ENCODE data around the gene GALNT12. TPM values are rescaled to one million over a fixed set of nuclear protein-coding genes. Genes with fewer than 3 reads are reported as not detected.

GALNT12 gene
- total RNA-seq, 2 donors from 2014 or later: 9.0 to 10.2 TPM

DNA sequence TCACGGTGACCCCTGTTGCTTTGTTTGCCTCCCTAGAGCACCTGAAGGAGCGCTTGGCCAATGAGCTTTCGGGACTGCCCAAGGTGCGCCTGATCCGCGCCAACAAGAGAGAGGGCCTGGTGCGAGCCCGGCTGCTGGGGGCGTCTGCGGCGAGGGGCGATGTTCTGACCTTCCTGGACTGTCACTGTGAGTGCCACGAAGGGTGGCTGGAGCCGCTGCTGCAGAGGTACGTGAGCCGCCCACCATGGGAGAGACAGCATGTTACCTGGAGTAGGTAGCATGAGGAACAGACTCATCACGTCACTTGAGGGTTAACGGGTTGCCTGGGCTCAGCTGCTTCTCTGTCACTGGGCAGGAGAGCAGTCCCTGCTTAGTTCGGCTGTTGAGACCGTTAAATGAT is 19.2 kb downstream of the GALNT12 start:
- 95% methylated on average over 20 of the region's 20 CpGs for WGBS
- intact Hi-C loops (cut with DNase I): no loop called here
- TF ChIP-seq, protein P1, sequence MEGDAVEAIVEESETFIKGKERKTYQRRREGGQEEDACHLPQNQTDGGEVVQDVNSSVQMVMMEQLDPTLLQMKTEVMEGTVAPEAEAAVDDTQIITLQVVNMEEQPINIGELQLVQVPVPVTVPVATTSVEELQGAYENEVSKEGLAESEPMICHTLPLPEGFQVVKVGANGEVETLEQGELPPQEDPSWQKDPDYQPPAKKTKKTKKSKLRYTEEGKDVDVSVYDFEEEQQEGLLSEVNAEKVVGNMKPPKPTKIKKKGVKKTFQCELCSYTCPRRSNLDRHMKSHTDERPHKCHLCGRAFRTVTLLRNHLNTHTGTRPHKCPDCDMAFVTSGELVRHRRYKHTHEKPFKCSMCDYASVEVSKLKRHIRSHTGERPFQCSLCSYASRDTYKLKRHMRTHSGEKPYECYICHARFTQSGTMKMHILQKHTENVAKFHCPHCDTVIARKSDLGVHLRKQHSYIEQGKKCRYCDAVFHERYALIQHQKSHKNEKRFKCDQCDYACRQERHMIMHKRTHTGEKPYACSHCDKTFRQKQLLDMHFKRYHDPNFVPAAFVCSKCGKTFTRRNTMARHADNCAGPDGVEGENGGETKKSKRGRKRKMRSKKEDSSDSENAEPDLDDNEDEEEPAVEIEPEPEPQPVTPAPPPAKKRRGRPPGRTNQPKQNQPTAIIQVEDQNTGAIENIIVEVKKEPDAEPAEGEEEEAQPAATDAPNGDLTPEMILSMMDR (IDR thresholded peaks at IDR 0.05): no peak
- TF ChIP-seq POLR2AphosphoS5 (IDR thresholded peaks at IDR 0.05) (no peak), POLR2A (IDR thresholded peaks at IDR 0.05) (no peak)

DNA sequence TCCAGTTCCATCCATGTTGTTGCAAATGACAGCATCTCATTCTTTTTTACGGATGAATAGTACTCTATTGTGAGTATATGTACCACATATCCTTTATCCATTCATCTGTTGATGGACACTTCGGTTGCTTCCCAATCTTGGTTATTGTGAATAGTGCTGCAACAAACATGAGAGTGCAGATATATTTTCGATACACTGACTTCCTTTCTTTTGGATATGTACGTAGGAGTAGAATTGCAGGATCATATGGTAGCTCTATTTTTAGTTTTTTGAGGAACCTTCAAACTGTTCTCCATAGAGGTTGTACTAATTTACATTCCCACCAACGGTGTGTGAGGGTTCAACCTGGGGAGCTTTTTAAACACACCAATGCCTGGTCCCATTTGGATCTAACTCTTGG is 22.3 kb downstream of the GALNT12 start:
- H3K36me3 ChIP-seq: no peaks in the 10 kb centered on the region
- 83% methylated on average over 5 of the region's 5 CpGs for WGBS
- no peaks in the 10 kb centered on the region for H3K27me3 ChIP-seq (replicated peaks; ENCODE audit: insufficient read depth)
- H3K4me3 ChIP-seq: no peak overlapping the region
- intact Hi-C loops (cut with DNase I): no loop called here
- no peaks in the 10 kb centered on the region for H3K4me1 ChIP-seq (replicated peaks)
- H3K27ac ChIP-seq: no peak overlapping the region
- H3K9me3 ChIP-seq: no peaks in the 10 kb centered on the region
- no peak for DNase-seq (ENCODE audit: low spot score)
- TF ChIP-seq, protein P1 (IDR thresholded peaks at IDR 0.05): no peak
- no peak for TF ChIP-seq POLR2A (IDR thresholded peaks at IDR 0.05)

More for the DNA sequence above, 19.2 kb downstream of the GALNT12 start:
- H3K27ac ChIP-seq: no peak overlapping the region
- no peaks in the 10 kb centered on the region for H3K4me1 ChIP-seq (replicated peaks)
- H3K36me3 ChIP-seq: no peaks in the 10 kb centered on the region
- H3K9me3 ChIP-seq: no peaks in the 10 kb centered on the region
- DNase-seq (ENCODE audit: low spot score): no peak
- no peak overlapping the region for H3K4me3 ChIP-seq
- H3K27me3 ChIP-seq (replicated peaks; ENCODE audit: insufficient read depth): no peaks in the 10 kb centered on the region

DNA sequence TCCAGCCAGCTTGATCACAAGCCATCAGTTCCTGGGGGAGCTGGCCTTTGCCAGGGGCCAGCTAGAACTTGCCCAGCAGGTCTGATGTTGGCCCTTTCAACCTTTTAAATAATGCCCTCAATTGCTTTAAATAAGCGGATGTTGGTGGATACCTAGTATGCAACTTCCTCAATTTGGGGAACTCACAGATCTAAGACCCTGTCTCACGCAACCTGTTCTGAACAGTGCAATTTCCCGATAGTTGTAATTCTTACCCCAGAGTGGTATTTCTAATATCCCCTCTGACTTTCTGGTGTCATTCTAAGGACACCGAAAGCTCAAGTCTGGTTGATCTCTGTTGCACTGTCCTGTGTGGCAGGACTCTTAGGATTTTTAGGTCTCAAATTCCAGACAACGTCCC is 23.1 kb downstream of the GALNT12 start:
- no peaks in the 10 kb centered on the region for H3K4me1 ChIP-seq (replicated peaks)
- H3K27me3 ChIP-seq (replicated peaks; ENCODE audit: insufficient read depth): no peaks in the 10 kb centered on the region
- H3K36me3 ChIP-seq: no peaks in the 10 kb centered on the region
- no peaks in the 10 kb centered on the region for H3K9me3 ChIP-seq
- H3K4me3 ChIP-seq: no peak overlapping the region
- DNase-seq (ENCODE audit: low spot score): no peak
- intact Hi-C loops (cut with DNase I): no loop called here
- no peak overlapping the region for H3K27ac ChIP-seq
- WGBS: 87% methylated on average over 5 of the region's 5 CpGs
- TF ChIP-seq, protein P1 (IDR thresholded peaks at IDR 0.05): no peak
- TF ChIP-seq POLR2A (IDR thresholded peaks at IDR 0.05) (no peak), POLR2AphosphoS5 (IDR thresholded peaks at IDR 0.05) (no peak)

DNA sequence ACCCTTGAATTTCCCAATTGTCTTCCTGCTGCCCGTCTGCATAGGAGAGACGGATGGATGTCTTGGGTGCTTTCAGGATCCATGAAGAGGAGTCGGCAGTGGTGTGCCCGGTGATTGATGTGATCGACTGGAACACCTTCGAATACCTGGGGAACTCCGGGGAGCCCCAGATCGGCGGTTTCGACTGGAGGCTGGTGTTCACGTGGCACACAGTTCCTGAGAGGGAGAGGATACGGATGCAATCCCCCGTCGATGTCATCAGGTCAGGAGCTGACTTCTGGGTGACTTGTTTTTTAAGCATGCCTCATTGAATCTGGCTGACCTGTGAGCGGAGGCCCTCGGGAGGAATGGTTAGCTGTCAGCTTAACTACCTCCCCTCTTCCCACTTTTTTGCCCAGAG is 24.2 kb downstream of the GALNT12 start:
- H3K27ac ChIP-seq: no peak overlapping the region
- 92% methylated on average over 16 of the region's 16 CpGs for WGBS
- no peak overlapping the region for H3K4me3 ChIP-seq
- intact Hi-C loops (cut with DNase I): no loop called here
- no peaks in the 10 kb centered on the region for H3K9me3 ChIP-seq
- TF ChIP-seq, protein P1 (IDR thresholded peaks at IDR 0.05): no peak
- TF ChIP-seq POLR2AphosphoS5 (IDR thresholded peaks at IDR 0.05): no peak
- TF ChIP-seq POLR2A (IDR thresholded peaks at IDR 0.05): no peak
- no peaks in the 10 kb centered on the region for H3K4me1 ChIP-seq (replicated peaks)
- H3K27me3 ChIP-seq (replicated peaks; ENCODE audit: insufficient read depth): no peaks in the 10 kb centered on the region
- no peak for DNase-seq (ENCODE audit: low spot score)
- no peaks in the 10 kb centered on the region for H3K36me3 ChIP-seq

DNA sequence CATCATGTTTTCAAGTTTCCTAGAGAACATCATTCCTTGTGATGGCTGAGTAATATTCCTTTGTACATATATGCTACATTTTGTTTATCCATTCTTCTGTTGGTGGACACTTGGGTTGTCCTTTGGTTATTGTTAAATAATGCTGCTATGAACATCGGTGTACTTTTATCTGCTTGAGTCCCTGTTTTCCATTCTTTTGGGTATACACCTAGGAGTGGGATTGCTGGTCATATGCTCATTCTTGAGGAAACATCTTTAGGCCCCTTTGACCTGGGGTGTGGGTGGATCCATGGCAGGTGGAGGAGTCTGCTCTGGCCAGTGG is 25.3 kb downstream of the GALNT12 start:
- no peaks in the 10 kb centered on the region for H3K9me3 ChIP-seq
- no peak for DNase-seq (ENCODE audit: low spot score)
- H3K27me3 ChIP-seq (replicated peaks; ENCODE audit: insufficient read depth): no peaks in the 10 kb centered on the region
- H3K27ac ChIP-seq: no peak overlapping the region
- no peak overlapping the region for H3K4me3 ChIP-seq
- intact Hi-C loops (cut with DNase I): no loop called here
- no peaks in the 10 kb centered on the region for H3K4me1 ChIP-seq (replicated peaks)
- TF ChIP-seq POLR2A (IDR thresholded peaks at IDR 0.05) (no peak), POLR2AphosphoS5 (IDR thresholded peaks at IDR 0.05) (no peak)
- TF ChIP-seq, protein P1 (IDR thresholded peaks at IDR 0.05): no peak
- H3K36me3 ChIP-seq: no peaks in the 10 kb centered on the region
- WGBS: 96% methylated on average over 1 of the region's 1 CpG

Measured in prostate gland (tissue), 2 donors.